ENCODE measurements around the gene RAI14.

The RAI14 gene

DNA sequence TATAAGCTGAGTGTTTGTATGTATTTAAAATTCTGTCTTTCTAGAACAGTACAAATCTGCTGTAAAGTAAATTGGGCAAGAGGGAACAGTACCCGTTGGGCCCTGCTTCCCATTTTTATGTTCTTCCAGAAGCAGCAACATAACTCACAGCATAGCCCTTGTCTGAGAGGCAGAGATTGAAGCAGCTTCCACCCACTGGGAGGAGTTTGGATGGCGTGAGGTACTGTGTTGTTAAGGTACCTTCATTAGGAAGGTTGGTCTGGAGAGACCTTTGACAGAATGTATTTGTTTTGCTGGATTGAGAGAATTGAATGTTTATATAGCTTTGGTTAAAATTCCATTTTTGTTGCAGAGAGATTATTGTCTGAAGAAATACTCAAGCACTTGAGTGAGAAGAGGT, 24.8 kb downstream of the RAI14 start:
- DNase-seq, result no peak

DNA sequence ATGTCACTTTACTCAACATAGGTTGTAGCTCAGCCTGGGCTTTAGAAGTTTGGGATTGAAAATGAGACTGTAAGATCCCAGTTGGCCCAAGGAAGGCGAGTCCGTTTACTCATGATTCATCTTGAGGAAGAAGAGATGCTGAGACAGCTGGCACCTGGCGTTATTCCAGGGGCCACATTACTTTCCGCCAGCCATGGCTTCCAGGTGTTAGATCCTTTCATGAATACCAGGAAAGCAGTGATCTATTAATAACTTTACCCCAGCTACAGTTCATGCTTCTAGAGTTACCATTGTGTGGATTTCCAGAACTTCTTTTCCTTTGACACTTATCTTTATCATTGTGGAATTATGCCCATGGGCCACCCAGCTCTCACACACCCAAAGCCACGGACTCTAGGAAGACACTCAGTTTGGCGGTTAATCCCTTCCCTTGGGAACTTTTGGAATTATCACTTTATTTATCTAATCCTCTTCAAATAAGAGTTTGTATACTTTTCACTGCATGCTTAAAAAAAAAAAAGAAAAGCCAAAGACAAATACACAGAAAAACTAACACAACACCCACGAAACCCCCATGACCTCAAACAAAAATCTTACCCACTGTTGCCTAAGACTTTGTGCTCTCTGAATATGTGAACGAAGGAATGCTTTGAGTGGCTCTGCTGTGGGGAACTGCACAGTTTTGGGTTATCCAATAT, 26.9 kb downstream of the RAI14 start:
- no peak for DNase-seq

DNA sequence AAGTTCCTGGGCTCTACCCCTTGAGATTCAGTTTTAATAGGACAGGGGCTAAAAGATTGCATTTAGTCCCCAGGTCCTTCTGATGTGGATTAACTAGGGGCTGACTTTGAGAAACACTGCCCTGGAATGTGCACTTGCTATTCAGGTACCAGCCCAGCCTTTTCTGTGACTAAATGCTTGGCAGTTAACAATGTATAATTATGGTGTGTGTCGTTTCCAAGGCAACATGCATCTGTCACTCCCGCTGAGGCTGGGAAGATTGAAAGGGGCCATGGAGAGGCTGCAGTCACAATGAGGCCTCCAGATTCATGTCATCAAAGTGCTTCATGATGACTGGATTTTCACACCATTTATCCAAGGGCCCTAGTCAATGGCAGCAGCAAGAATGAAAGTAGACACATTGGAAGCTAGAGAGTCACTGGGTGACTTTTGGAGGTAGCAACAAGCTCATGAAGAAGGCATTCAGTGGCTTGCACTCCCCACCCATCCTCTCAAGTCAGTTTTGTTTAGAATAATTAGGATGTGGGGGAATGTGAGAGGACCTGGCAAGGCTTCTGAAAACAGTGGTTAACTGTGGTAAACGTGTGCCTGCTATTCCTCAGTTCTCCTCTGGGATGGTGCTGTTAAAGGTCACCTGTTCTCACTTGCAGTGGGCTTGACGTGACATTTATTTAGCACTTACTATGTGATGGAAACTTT, 28.3 kb downstream of the RAI14 start:
- DNase-seq, result no peak

DNA sequence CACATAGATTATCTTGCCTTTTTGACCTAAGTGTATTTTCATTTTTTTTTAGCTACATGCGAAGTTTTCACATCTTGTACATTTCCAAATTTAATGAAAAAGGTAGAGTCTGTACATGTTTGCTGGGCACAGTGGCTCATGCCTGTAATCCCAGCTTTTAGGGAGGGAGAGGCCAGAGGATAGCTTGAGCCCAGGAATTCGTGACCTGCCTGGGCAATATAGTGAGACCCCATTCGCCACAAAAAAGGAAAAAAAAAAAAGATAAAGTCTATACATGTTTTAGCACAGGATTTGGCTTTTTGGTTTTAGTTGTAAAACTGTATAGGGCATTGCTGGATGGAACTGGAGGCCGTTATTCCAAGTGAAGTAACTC, 28.8 kb downstream of the RAI14 start:
- no peak for DNase-seq

DNA sequence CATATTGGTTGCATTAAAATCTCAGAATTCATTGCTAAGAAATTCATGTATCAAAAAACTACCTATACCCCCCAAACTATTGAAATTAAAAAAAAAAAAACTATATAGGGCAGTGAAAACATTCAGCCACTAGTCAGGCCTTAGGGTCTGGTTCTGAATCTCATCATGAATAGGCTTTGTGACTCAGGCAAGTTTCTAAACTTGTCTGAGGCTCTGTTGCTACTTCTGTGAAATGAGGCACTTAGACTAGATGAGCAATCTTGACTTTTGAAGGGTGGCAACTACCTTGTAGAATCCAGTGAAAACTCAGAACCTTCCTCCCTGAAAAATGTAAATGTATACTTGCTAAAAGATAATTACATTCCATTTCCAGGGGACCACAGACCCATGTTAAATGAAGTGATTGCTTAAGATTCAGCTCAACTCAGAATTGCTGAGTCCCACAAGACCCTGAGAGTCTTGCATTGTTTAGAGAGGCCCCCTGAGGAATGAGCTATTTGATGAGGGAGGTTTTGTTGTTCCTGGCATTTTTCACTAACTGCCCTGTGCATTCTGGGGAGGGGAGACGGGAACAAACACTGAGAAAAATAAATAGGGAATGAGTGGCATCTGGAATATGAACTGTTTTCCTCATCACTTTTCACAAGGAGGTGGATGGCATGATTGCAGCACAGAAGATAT, 29.5 kb downstream of the RAI14 start:
- no peak for DNase-seq

DNA sequence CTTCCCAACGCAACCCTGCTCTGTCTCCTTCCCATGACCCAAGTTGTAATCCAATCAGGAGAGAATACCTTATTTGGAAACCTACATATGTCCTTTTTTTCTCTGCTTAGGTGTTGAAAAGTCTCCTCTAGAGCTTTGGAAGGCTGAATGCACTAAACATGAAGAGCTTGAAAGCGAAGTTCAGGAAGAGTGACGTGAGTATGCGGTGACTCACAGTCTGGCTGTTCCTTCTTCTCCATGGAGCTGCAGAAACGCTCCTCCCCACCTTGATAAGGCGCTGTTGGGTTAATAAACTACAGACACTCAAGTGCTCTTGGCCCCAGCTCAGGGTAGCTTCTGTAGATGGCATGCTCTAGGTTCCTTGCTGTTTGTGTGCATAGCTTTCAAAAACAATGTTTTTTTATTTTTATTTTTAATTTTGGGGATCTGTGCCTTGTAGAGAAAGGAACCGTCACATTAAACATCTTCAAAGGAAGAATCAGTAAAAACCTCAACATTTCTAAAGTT, 30.7 kb downstream of the RAI14 start:
- DNase-seq, result no peak

DNA sequence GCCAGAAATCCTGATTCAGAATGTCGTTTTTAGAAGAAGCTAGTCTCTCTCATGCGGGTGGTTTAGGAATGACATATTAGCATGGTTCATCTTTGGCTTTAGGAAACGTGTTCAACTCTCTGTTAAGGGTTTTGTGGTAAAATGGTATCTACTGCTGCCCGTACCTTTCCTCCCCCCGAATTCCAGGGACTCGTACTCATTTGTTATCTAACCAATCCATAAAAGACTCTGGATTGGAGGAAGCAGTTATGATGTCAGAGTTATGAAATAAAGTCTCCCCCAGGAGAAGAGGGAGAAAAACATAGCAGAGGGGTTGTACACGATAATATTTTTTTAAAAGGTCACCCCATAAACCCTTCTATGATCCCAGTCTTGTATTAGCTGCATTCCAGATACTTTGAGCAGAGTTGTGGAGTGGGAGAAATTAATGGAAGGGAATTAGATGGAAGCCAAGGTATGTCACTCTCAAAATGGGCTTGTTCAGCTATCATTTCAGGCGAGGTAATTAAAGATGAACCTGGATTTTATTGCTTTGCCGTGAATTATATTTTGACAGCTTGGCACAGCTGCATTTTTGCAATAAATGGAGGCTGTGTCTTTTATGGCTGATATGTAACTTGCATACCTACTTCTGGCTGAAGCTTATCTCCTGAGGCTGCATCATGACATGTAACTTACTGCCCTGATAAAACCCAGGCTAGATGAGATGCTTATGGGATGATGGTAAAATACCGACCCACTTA, 31.3 kb downstream of the RAI14 start:
- no peak for DNase-seq

DNA sequence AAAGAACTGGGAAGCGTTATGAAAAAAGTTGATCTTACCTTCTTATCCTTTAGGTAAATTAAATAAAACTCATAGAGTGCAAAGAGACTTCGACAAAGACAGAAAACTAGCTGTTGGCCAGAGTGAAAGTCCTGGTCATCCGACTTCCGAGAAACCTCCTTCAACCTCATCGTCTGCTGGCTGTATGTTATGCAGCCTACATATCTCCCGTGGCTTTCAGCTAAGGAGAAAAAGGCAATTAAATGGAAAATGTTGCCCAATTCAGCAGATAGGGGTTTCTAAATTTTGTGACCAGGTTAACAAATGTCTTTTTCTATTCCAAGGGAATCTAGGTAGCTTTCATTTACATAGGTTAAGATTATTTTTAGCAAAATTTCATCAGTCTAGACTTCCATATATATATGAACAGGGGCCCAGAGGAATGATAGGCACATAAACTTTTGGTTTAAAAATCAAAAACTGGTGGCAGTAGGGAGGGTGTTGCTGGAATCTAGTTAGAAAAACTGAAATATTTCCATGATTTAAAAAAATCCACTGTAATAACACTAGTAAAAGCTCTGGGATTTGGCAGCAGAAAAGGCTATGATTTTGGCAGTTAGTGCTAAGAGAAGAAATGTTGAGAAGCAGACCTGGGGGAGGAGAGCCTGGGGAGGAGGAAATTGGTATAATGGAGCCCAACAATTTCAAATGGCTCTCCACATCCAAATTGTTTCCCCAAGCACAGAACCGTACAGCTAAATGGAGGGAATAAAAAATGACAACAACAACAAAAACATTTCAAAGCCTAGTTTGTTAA, 32.1 kb downstream of the RAI14 start:
- DNase-seq, result no peak

DNA sequence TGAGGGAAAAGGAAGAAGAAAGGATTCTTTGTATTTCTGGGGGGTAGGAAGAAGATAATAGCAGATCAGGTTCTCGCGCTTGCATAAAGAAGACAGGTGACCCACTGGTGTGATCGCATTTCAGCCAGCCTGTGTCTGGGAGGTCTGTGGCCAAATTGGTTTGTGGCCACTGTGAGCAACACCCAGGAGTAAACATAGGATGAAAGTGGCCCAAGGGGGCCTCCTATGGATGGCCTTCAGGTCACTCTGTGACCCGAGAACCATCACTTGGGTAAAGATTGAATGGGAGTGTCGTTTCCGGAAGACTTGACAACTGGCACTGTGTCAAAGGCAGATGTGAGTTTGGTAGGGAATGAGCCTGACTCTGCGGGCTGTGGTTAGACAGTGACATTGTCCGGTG, 34.2 kb downstream of the RAI14 start:
- DNase-seq, result no peak

DNA sequence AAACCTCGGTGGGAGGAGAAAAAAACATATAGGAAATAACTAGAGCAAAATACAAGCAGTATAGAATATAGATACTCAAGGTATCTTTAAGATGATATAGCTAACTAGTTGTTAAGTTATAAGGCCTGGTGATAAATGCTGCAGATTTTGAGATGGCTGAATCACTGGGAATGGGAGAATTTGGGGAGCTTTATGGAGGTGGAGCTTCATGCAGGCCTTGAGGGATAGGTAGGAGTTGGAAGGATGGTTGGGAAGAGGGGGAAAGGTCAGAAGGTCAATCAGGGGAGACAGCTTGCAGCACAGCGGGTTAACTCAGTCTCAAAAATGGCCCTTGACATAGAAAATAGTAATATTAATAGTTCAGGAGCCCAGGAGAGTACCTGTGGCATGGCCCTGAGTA, 34.8 kb downstream of the RAI14 start:
- DNase-seq, result no peak

DNA sequence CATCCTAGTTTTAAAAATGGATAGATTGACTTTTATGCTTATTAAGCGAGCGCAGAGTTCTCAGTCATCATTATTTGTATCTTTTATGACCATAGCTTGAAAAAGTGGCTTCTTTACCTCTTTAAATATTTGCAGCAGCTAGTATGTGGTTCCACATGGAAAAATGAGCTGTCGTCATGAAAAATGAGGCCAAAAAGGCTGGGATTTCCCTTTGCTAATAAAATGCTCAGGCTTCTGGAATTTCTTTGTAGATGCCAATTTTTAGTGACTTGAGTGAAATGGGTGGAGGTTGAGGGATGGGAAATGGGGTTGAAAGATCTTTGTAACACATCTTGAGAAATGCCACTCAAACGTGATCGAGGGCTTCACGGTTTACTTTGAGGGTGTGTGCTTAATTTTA, 35.2 kb downstream of the RAI14 start:
- DNase-seq, result no peak

DNA sequence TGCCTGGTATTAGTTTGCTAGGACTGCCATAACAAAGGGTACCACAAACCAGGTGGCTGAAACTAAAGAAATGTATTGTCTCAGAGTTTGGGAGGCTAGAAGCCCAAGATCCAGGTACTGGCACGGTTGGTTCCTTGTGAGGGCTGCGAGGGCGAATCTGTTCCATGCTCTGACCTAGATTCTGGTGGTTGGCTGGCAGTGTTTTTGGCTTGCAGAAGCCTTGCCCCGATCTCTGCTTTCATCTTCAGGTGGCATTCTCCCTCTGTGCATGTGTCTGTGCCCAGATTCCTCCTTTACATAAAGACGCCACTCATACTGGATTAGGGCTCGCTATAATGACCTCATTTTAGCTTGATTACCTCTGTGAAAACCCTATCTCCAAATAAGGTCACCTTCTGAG, 36.7 kb downstream of the RAI14 start:
- DNase-seq, result no peak

DNA sequence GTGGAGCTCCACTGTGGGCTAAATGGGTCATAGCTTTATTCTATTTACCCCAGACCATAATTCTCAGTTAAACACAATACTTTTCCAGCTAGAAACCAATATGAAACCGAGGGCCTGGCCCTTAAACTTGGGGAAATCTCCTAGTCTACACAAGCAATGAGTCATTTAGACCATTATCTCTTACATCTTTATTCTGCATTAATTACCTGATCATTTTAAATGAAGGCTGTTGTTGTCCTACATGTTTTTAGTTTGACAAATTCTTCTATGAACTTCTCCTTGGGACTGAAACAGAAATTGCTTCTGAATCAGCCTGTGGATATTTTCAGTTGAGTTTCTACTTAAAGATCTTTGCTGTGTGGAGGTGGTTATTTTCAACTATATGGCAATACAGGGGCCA, 37.9 kb downstream of the RAI14 start:
- DNase-seq, result no peak

DNA sequence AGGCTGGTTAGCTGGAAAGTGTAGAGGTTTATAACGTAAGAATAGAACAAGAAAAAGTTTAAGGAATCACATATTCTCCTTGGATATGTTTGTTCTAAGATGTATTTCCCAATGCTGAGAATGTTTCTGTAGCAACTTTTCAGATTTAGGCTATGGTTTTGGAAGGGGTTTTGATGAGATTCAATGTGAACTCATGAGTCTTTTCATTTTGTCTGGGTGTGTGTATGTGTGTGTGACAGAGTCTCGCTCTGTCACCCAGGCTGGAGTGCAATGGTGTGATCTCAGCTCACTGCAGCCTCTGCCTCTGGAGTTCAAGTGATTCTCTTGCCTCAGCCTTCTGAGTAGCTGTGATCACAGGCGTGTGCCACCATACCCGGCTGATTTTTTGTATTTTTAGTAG, 38.6 kb downstream of the RAI14 start:
- DNase-seq, result no peak

DNA sequence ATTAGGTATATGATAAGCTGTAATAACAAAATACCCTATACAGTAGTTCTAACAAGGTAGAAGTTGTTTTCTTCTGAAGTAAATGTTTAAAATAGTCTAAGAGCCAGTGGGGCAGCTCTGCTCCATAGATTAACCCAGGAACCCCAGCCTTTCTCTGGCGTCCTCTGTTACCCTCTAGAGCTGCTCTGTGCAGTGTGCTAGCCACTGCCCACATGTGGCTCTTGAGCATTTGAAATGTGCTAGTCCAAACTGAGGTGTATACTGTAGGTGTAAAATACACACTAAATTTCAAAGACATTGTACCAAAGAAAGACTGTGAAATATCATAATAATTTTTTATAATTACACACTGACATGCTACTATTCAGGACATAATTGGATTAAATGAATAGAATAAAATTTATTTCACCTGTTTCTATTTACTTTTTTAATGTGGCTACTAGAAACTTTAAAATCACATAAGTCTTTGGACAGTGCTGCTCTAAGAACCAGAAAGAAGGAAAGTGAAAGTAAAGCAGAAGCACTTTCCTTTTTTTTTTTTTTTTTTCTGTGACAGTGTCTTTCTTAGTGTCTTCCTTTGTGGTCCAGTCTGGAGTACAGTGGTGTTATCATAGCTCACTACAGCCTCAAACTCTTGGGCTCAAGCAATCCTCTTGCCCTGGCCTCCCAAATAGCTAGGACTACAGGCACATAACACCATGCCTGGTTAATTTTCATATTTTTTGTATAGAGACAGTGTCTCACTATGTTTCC, 39.3 kb downstream of the RAI14 start:
- no peak for DNase-seq

DNA sequence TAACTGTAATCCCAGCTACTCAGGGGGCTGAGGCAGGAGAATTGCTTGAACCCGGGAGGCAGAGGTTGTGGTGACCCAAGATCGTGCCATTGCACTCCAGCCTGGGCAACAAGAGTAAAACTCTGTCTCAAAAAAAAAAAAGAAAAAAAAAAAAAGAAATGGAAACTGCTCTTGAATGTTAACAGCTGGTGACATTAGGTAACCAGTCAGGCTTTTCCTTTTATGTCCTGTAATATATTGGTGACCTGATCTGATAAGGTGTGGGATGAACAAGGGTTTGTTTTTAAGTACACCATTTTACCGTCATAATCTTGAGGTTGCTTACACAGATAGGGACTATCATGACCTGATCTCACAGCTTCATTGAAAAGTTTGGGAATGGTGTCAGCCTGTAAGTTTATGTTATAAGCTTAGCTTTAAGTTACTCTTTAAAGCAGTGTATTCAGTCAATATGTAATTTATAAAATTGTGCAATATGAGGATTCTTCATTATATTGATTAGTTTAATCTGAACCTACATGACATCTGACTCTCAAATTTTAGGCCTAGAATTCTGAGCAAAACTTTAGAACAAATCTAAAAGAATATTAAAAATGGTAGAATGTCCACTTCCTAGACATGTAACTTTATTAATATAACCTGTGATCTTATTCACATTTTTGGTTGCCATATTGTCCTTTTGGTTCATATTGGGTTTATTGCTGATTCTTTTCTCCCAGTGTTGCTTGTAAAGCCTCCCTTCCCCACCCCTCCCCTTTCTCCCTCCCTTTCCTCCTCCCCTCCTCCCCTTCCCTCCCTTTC, 41.4 kb downstream of the RAI14 start:
- DNase-seq, result no peak

DNA sequence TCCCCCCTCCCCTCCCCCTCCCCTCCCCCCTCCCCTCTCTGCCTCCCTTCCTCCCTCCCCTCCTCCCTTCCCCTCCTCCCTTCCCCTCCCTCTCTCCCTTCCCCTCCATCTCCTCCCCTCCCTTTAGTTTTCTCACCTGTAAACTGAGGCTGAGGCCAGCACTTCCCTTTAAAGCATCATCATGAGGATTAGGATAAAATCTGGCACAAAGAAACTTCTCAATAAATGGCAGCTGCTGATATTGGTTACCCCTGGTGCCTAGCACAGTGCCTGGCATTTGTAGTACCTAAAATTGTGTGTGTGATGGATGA, 41.9 kb downstream of the RAI14 start:
- no peak for DNase-seq

DNA sequence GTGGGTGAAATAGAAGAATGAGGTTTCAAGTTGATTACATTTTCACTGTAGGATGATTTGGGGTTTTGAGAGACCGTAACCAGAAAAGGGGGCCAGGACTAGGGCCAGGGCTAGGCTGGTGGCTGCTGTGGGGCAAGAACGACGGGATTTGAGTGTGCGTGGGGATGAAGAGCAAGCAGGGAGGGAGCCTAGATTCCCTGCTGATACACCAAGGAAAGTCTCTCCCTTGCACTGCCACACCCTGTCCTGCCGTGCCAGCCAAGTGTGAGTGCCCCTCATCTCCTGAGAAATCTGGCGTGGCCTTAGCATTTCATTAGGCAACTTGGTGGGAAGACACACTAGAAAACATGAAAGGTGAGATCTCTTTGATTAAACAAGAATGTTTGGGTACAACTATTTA, 42.6 kb downstream of the RAI14 start:
- DNase-seq, result no peak

DNA sequence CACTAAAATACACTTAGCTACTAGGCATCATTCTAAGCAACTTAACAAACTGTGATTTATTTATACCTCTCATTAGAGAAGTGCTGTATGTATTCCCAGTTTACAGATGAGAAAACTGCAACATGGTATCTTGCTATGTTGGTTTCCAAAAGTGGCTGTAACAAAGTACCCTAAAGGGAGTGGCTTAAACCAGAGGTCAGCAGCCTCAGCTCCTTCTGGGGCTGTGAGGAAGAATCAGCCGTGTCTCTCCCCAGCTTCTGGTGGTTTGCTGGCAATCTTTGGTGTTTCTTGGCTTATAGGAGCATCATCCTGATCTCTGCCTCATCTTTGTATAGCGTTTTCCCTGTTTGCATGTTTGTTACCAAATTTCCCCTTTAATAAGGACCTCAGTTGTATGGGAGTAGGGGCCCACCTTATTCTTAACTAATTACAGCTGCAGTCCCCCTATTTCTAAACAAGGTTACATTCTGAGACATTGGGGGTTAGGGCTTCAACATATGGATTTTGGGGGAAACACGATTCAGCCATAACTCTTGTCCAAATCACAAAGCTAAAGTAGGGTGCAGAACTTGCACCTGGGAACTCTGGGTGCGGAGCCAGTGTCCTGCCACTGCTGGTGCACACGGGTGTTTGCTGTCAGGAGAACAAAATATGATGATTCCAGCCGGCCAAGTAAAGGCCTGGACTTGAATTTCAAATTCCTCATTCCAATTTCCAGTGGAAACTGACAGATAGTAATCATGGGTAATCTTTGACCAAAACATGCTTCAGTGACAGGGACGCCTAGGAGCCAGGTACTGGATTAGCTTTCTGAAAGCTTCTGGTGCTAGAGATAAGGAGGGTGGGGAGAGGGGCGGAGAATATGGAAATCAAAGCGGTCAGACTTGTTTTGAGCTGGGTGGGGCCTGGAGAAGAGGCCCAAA, 43.3 kb downstream of the RAI14 start:
- no peak for DNase-seq

DNA sequence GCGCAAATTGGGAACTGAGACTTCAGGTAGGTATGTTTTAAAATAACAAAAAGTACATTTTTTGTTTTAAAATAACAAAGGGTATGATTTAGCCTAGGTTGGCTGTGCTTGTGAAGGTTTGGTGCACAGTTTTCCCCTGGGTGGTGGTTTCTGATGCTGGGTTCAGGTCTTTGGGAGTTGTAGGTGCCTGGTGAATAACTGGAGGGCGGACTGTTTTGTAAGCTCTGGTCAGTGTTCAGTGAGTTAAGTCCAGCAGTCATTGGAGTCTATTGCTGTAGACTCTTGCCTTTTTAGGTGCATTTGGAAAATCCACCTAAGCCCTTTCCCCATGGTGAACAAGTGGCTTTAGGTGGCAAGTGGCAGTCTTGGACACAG, 43.9 kb downstream of the RAI14 start:
- DNase-seq, result no peak
